ENCODE results near the gene IQSEC1. TPM values are rescaled to one million over a fixed set of nuclear protein-coding genes. Genes with fewer than 3 reads are reported as not detected.

IQSEC1 gene
- total and polyA plus RNA-seq, 9 of the 15 experiments (the other 6 are each of a cell fraction or from before 2014, with no cell fraction given): 0.56 to 39.0 (median 6.8) TPM

DNA sequence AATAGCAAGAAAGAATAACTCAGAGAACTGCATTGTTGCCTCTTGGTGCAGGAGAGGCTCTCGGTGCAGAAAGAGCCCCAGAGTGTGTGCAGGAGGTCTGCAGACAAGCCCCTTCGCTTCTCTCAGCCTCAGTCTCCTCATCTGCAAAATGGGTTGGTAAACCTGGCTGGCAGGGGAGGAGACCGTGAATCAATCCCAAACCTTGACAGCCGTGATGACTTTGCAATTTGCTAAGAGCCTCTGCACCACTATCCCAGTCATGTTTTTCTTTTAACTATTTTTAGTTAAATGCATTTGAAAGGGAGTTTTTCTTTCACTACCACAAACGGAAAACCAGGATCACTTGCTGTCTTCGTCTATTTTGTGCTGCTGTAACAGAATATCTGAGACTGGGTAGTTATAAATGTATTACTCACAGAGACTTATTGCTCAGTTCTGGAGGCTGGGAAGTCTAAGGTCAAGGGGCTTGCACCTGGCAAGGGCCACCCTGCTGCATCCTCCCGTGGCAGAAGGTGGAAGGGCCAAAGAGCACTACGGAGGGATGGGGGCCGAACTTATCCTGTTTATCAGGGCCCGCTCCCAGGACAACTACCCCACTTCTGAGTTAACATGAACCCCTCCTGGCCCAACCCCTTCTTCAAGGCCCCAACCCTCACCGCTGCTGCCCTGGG, 14.2 kb upstream of the IQSEC1 start (continued):
- TF ChIP-seq, protein P1, sequence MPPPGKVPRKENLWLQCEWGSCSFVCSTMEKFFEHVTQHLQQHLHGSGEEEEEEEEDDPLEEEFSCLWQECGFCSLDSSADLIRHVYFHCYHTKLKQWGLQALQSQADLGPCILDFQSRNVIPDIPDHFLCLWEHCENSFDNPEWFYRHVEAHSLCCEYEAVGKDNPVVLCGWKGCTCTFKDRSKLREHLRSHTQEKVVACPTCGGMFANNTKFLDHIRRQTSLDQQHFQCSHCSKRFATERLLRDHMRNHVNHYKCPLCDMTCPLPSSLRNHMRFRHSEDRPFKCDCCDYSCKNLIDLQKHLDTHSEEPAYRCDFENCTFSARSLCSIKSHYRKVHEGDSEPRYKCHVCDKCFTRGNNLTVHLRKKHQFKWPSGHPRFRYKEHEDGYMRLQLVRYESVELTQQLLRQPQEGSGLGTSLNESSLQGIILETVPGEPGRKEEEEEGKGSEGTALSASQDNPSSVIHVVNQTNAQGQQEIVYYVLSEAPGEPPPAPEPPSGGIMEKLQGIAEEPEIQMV (tag; conservative IDR thresholded peaks at IDR 0.05; ENCODE audit: low read depth): no peak
- TF ChIP-seq, protein P2, sequence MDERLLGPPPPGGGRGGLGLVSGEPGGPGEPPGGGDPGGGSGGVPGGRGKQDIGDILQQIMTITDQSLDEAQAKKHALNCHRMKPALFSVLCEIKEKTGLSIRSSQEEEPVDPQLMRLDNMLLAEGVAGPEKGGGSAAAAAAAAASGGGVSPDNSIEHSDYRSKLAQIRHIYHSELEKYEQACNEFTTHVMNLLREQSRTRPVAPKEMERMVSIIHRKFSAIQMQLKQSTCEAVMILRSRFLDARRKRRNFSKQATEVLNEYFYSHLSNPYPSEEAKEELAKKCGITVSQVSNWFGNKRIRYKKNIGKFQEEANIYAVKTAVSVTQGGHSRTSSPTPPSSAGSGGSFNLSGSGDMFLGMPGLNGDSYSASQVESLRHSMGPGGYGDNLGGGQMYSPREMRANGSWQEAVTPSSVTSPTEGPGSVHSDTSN (CRISPR knock-in tag; IDR thresholded peaks at IDR 0.05; ENCODE audit: low read depth): no peak
- TF ChIP-seq, protein P2 (tag; conservative IDR thresholded peaks at IDR 0.05; ENCODE audit: low read depth): peak; percentile 92
- TF ChIP-seq TEAD1 (CRISPR knock-in tag; IDR thresholded peaks at IDR 0.05) (0 out of 4 replicates have a peak, but pooled peaks of 1 of the 2 experiments have one; percentile 17), CBX3 (IDR thresholded peaks at IDR 0.05; ENCODE audit: borderline replicate concordance in 1 of 2, low read length in 2 of 2) (peak in 1 of 2 experiments; percentile 81; a peak in 2 of 3 replicates)
